HCT116 (cell line): ENCODE results near the gene BRICD5. TPM values are rescaled to one million over a fixed set of nuclear protein-coding genes. Genes with fewer than 3 reads are reported as not detected.

Source experiments
- ATAC-seq: fragments of 200-7000 bp; cut with Tn5 transposase; 2 replicates; pipeline ENCODE4 v1.9.1; 2020; ENCODE audit warnings: mild to moderate bottlenecking, moderate library complexity
- BruUV-seq: library from RNA; stranded (reverse); fragments of 400-500 nt; replicated peaks from 2 replicates; lab custom pipeline; 2021; lab: Mats Ljungman, UMichigan
- CTCF ChIA-PET: fragments of 300-600 bp; sonication (Branson Sonifier 250); formaldehyde crosslinking; loops from one replicate; lab custom pipeline; 2021; ENCODE audit warnings: antibody characterized with exemption; lab: Charles Lee
- POLR2A ChIA-PET: fragments of 300-600, 350-600 bp; sonication (Branson Sonifier 250); formaldehyde crosslinking; loops from one replicate; lab custom pipeline; 2021; ENCODE audit warnings: antibody characterized with exemption; lab: Charles Lee
- RAD21 ChIA-PET, 2 experiments: fragments of 300-600 bp; sonication (Branson Sonifier 250); formaldehyde crosslinking; loops; one replicate each; lab custom pipeline; 2023; ENCODE audit warnings: low total read pairs in 2 of 2; ENCODE audit not compliant: uncharacterized antibody in 2 of 2, unreplicated experiment in 2 of 2, low non-redundant PET in 1 of 2; lab: Charles Lee
- DNase-seq: peaks from one replicate; pipeline ENCODE4 v3.0.0-alpha.2; 2010; ENCODE audit warnings: low read depth, low spot score
- H2AFZ ChIP-seq: fragments of 200-600 bp; shearing (Covaris generic), sonication (generic); 2 replicates; pipeline ENCODE4 v1.6.1; 2017; ENCODE audit warnings: low read depth, mixed run types, mixed read lengths, antibody characterized with exemption, low read length; ENCODE audit not compliant: poor library complexity, severe bottlenecking
- H3K27ac ChIP-seq: 2 replicates; pipeline ENCODE4 v1.5.1; 2012; ENCODE audit warnings: low read depth, low read length
- H3K27me3 ChIP-seq: fragments of 200-600 bp; sonication (generic); 2 replicates; pipeline ENCODE4 v1.6.1; 2016; ENCODE audit warnings: mixed run types, low read length, mixed read lengths; ENCODE audit not compliant: insufficient read depth
- H3K36me3 ChIP-seq, 2 experiments: fragments of 200-500 bp in 1 of 2; fragments of 200-600 bp in 1 of 2; sonication (Bioruptor generic) in 1 of 2; sonication (generic) in 1 of 2; 2 replicates each; pipeline versions ENCODE4 v1.5.1 to v1.6.1; 2014 to 2016; ENCODE audit warnings: low read length in 2 of 2, inconsistent platforms in 1 of 2, mixed read lengths in 1 of 2, mixed run types in 1 of 2; ENCODE audit not compliant: insufficient read depth in 2 of 2, control insufficient read depth in 1 of 2
- H3K4me1 ChIP-seq, 2 experiments: fragments of 200-600 bp in 1 of 2; sonication (generic) in 1 of 2; 2 replicates each; pipeline versions ENCODE4 v1.5.1 to v1.6.1; 2012 to 2017; ENCODE audit warnings: low read length in 2 of 2, inconsistent platforms in 1 of 2, mild to moderate bottlenecking in 1 of 2, mixed read lengths in 1 of 2, mixed run types in 1 of 2, moderate library complexity in 1 of 2; ENCODE audit not compliant: insufficient read depth in 2 of 2, control insufficient read depth in 1 of 2
- H3K4me2 ChIP-seq: fragments of 200-600 bp; sonication (generic); 2 replicates; pipeline ENCODE4 v1.6.1; 2017; ENCODE audit warnings: mixed run types, low read length, mixed read lengths
- H3K4me3 ChIP-seq, 2 experiments: fragments of 200-600 bp in 1 of 2; sonication (generic) in 1 of 2; replicated peaks in 1 of 2; 2 replicates each; pipeline ENCODE4 v1.5.1; 2011 to 2016; ENCODE audit warnings: low read length in 2 of 2, control low read depth in 1 of 2, low read depth in 1 of 2, mild to moderate bottlenecking in 1 of 2, mixed read lengths in 1 of 2, mixed run types in 1 of 2
- H3K79me2 ChIP-seq: fragments of 200-600 bp; sonication (generic); 2 replicates; pipeline ENCODE4 v1.6.1; 2017; ENCODE audit warnings: mild to moderate bottlenecking, mixed run types, low read length, moderate library complexity, mixed read lengths; ENCODE audit not compliant: insufficient read depth
- H3K9ac ChIP-seq: fragments of 200-600 bp; sonication (generic); 2 replicates; pipeline ENCODE4 v1.6.1; 2016; ENCODE audit warnings: low read length, mixed read lengths
- H3K9me2 ChIP-seq: fragments of 200-600 bp; sonication (generic), shearing (Covaris generic); 2 replicates; pipeline ENCODE4 v1.6.1; 2017; ENCODE audit warnings: mixed run types, mild to moderate bottlenecking, moderate library complexity; ENCODE audit not compliant: insufficient read depth
- H3K9me3 ChIP-seq, 2 experiments: fragments of 200-500 bp in 1 of 2; fragments of 200-600 bp in 1 of 2; sonication (Bioruptor generic) in 1 of 2; sonication (generic) in 1 of 2; 2 replicates each; pipeline ENCODE4 v1.6.1; 2014 to 2017; ENCODE audit warnings: low read length in 2 of 2, mixed read lengths in 2 of 2, inconsistent platforms in 1 of 2, low read depth in 1 of 2, mild to moderate bottlenecking in 1 of 2, mixed run types in 1 of 2, moderate library complexity in 1 of 2; ENCODE audit not compliant: control insufficient read depth in 1 of 2, insufficient read depth in 1 of 2
- H4K20me1 ChIP-seq: fragments of 200-600 bp; sonication (generic), shearing (Covaris generic); 2 replicates; pipeline ENCODE4 v1.6.1; 2017; ENCODE audit warnings: mixed run types, mild to moderate bottlenecking, moderate library complexity; ENCODE audit not compliant: insufficient read depth
- CBX3 ChIP-seq: IDR thresholded peaks from 2 replicates; pipeline ENCODE4 v1.6.1; 2012; ENCODE audit warnings: low read depth
- EGR1 ChIP-seq: IDR thresholded peaks from 2 replicates; pipeline ENCODE4 v1.6.1; 2012; ENCODE audit warnings: low read depth
- EZH2 ChIP-seq: fragments of 200-600 bp; sonication (generic); IDR thresholded peaks from 2 replicates; pipeline ENCODE4 v1.6.1; 2017; ENCODE audit warnings: antibody characterized with exemption, mixed run types
- JUND ChIP-seq: IDR thresholded peaks from 2 replicates; pipeline ENCODE4 v1.6.1; 2012
- POLR2A ChIP-seq: IDR thresholded peaks from 2 replicates; pipeline ENCODE4 v1.7.0; 2011; ENCODE audit warnings: borderline replicate concordance; ENCODE audit not compliant: insufficient read depth, insufficient read length; ENCODE audit errors: extremely low read depth
- SIN3A ChIP-seq: IDR thresholded peaks from 2 replicates; pipeline ENCODE4 v1.6.1; 2012; ENCODE audit warnings: low read depth
- TCF7L2 ChIP-seq: IDR thresholded peaks from 2 replicates; pipeline ENCODE4 v1.7.0; 2011; ENCODE audit warnings: borderline replicate concordance, inconsistent platforms; ENCODE audit not compliant: insufficient read depth, insufficient read length; ENCODE audit errors: extremely low read depth
- ZFX ChIP-seq: fragments of 450-650 bp; IDR thresholded peaks from 2 replicates; pipeline ENCODE4 v1.6.1; 2017
- intact Hi-C: fragments of 100-400 bp; cut with micrococcal nuclease; formaldehyde crosslinking; loops from 2 replicates; pipeline ENCODE4 v1.10.0; 2022
- total RNA-seq: library from RNA; stranded (reverse); gene quantifications from one replicate; pipeline ENCODE4 v1.2.1, GENCODE V29; 2021; ENCODE audit not compliant: unreplicated experiment
- TF ChIP-seq, protein P1 (sequence below): IDR thresholded peaks from 2 replicates; pipeline ENCODE4 v1.6.1; 2011; ENCODE audit warnings: mild to moderate bottlenecking, low read length, moderate library complexity; ENCODE audit not compliant: insufficient replicate concordance; ENCODE audit errors: extremely low read depth

The BRICD5 gene
- total RNA-seq, 1 experiment from 2014 or later: 9.8 TPM

DNA sequence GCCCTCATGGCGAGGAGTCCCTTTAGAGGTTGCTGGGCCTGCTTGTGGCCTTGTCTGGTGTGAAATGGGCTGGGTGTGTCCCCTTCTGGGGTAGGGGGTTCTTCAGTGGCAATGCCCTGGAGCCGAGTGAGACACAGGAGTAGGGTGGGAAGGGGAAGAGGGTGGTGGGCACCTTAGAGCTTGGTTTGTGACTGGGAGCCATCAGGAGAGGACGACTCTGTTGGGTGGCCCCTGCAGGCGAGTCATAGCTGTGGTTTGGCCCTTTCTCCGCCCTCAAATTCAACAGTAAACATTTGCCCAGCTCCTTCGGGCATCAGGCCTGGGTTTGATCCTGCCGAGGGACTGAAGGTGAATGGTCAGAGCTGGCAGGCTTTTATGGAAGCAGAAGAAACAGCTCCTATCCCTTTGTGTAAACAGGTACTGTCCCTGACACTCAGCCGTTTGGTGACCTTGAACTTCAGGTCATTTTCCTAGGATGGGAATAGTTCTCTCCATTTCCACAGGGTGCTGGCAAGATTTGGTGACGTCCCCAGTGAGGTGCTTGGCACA lies 15.7 kb upstream of the BRICD5 start:
- H2AFZ ChIP-seq: no peak overlapping the region
- H3K9ac ChIP-seq: no peak overlapping the region
- BruUV-seq: TSS peak; percentile 11
- ChIA-PET RAD21 (interaction anchor here (0.6 to 1.1 kb wide), 3 partner anchors 8 to 32 kb away, joined by 3 to 4 read pairs (median 3); no protein-coding TSS in a partner anchor), POLR2A (interaction anchor here (0.6 to 1.4 kb wide), 5 partner anchors 13 to 525 kb away, joined by 3 to 6 read pairs (median 4); partner anchors contain the start of genes ECI1 and TRAF7), CTCF (no interaction called here)
- no peak overlapping the region for H3K4me3 ChIP-seq
- ATAC-seq: no peak
- peaks cover 6 to 16% of the 10 kb centered on the region in 2 experiments; a peak in 3 of 4 replicates for H3K36me3 ChIP-seq
- peaks cover 25 to 30% of the 10 kb centered on the region in 2 experiments for H3K4me1 ChIP-seq
- peak overlapping the region; percentile 97 for H3K27ac ChIP-seq
- no peak for TF ChIP-seq EZH2
- TF ChIP-seq, protein P1, sequence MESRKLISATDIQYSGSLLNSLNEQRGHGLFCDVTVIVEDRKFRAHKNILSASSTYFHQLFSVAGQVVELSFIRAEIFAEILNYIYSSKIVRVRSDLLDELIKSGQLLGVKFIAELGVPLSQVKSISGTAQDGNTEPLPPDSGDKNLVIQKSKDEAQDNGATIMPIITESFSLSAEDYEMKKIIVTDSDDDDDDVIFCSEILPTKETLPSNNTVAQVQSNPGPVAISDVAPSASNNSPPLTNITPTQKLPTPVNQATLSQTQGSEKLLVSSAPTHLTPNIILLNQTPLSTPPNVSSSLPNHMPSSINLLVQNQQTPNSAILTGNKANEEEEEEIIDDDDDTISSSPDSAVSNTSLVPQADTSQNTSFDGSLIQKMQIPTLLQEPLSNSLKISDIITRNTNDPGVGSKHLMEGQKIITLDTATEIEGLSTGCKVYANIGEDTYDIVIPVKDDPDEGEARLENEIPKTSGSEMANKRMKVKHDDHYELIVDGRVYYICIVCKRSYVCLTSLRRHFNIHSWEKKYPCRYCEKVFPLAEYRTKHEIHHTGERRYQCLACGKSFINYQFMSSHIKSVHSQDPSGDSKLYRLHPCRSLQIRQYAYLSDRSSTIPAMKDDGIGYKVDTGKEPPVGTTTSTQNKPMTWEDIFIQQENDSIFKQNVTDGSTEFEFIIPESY: no peak
- no peak for TF ChIP-seq SIN3A
- TF ChIP-seq EGR1: no peak
- no peak for TF ChIP-seq POLR2A
- no peak for TF ChIP-seq CBX3
- no peak for TF ChIP-seq ZFX
- TF ChIP-seq JUND: no peak
- TF ChIP-seq TCF7L2: no peak
- H3K4me2 ChIP-seq: peak overlapping the region; percentile 75
- no peaks in the 10 kb centered on the region for H3K27me3 ChIP-seq
- H3K9me3 ChIP-seq: no peaks in the 10 kb centered on the region
- peaks cover 63% of the 10 kb centered on the region for H3K79me2 ChIP-seq
- H3K9me2 ChIP-seq: no peaks in the 10 kb centered on the region
- DNase-seq: no peak
- intact Hi-C loops: no loop called here
- H4K20me1 ChIP-seq: no peaks in the 10 kb centered on the region; the same call in 1 of the 2 replicates
